Adrenal gland (tissue), 5 donors: ENCODE data around the gene KIF21B.

Experiments used
- POLR2A ChIP-seq, 2 donors: fragments of 450-650 bp; IDR thresholded peaks; one replicate each; pipeline ENCODE4 v1.6.1; 2017; ENCODE audit warnings: antibody characterized with exemption in 2 of 2, mild to moderate bottlenecking in 2 of 2, moderate library complexity in 1 of 2
- TF ChIP-seq, protein P1 (sequence below), 6 experiments: fragments of 450-650 bp in 4 of 6; fragments of 200-600 bp in 2 of 6; sonication (generic) in 1 of 6; IDR thresholded peaks; 1 replicate in 5 of 6; 2 replicates in 1 of 6; pipeline versions ENCODE4 v1.5.1 to v1.8.0; 2016 to 2021; ENCODE audit warnings: antibody characterized with exemption in 6 of 6, mild to moderate bottlenecking in 2 of 6, moderate library complexity in 1 of 6
- donor health status: DM: no; HTN: no; CAD: no.

DNA sequence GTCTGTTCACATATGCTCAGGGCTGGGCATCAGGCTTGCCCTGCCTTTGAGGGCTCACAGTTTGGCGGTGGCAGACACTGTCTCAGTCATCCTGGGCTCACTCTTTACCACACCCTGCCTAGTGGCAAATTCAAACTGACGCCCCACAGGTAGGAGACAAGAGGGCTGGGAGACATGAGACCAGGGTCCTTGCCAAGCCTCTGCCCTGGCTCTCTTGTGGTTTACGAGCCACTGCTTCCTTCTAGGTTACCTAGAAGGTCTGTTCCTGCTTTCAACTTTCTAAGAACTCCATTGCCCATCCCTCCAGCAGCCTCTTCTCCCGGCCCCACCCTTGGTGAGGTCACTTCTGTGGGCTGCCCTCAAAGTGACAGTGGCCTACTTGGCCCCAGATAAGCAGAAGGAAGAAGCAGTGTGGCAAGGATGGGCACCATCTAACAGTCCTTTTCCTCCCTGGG is 10.5 kb downstream of the KIF21B start:
- TF ChIP-seq, protein P1, sequence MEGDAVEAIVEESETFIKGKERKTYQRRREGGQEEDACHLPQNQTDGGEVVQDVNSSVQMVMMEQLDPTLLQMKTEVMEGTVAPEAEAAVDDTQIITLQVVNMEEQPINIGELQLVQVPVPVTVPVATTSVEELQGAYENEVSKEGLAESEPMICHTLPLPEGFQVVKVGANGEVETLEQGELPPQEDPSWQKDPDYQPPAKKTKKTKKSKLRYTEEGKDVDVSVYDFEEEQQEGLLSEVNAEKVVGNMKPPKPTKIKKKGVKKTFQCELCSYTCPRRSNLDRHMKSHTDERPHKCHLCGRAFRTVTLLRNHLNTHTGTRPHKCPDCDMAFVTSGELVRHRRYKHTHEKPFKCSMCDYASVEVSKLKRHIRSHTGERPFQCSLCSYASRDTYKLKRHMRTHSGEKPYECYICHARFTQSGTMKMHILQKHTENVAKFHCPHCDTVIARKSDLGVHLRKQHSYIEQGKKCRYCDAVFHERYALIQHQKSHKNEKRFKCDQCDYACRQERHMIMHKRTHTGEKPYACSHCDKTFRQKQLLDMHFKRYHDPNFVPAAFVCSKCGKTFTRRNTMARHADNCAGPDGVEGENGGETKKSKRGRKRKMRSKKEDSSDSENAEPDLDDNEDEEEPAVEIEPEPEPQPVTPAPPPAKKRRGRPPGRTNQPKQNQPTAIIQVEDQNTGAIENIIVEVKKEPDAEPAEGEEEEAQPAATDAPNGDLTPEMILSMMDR (IDR thresholded peaks at IDR 0.05): no peak
- TF ChIP-seq POLR2A (IDR thresholded peaks at IDR 0.05): no peak
